Heart right ventricle (tissue), 16 donors: ENCODE results near the gene TENM4. TPM values are rescaled to one million over a fixed set of nuclear protein-coding genes. Genes with fewer than 3 reads are reported as not detected.

Experiments used
- ATAC-seq, 8 donors: fragments of 200-7000 bp; cut with Tn5 transposase; one replicate each; pipeline ENCODE4 v1.9.1; 2020; ENCODE audit warnings: mild to moderate bottlenecking in 8 of 8, moderate library complexity in 8 of 8, moderate number of reproducible peaks in 1 of 8
- DNase-seq, 2 donors: peaks; one replicate each; pipeline ENCODE4 v3.0.0-alpha.2; 2020
- H3K27ac ChIP-seq, 10 donors: fragments of 200-600 bp; sonication (generic) in 2 of 10; one replicate each; pipeline versions ENCODE4 v1.5.0 to v1.8.0; 2020 to 2022; ENCODE audit warnings: mild to moderate bottlenecking in 3 of 10
- H3K27me3 ChIP-seq, 7 donors: fragments of 200-600 bp; one replicate each; pipeline ENCODE4 v1.8.0; 2021 to 2022; ENCODE audit warnings: mild to moderate bottlenecking in 2 of 7
- H3K36me3 ChIP-seq, 9 donors: fragments of 200-600 bp; sonication (generic) in 1 of 9; one replicate each; pipeline versions ENCODE4 v1.5.0 to v1.8.0; 2020 to 2022; ENCODE audit warnings: mild to moderate bottlenecking in 2 of 9
- H3K4me1 ChIP-seq, 9 donors: fragments of 200-600 bp; sonication (generic) in 1 of 9; one replicate each; pipeline versions ENCODE4 v1.5.0 to v1.8.0; 2020 to 2022; ENCODE audit warnings: mild to moderate bottlenecking in 4 of 9
- H3K4me3 ChIP-seq, 10 donors: fragments of 200-600 bp; sonication (generic) in 2 of 10; one replicate each; pipeline versions ENCODE4 v1.5.0 to v1.8.0; 2020 to 2022; ENCODE audit warnings: mild to moderate bottlenecking in 7 of 10, moderate library complexity in 2 of 10
- H3K9me3 ChIP-seq, 11 donors: fragments of 200-600 bp in 10 of 11; sonication (generic) in 2 of 11; one replicate each; pipeline versions ENCODE4 v1.5.0 to v1.8.0; 2013 to 2022; ENCODE audit warnings: mild to moderate bottlenecking in 2 of 11, control low read depth in 1 of 11, moderate library complexity in 1 of 11
- CTCF ChIP-seq, 9 donors: fragments of 200-600 bp; sonication (generic) in 2 of 9; IDR thresholded peaks; one replicate each; pipeline versions ENCODE4 v1.5.0 to v1.8.0; 2021 to 2022; ENCODE audit warnings: antibody characterized with exemption in 9 of 9, mild to moderate bottlenecking in 5 of 9, moderate library complexity in 1 of 9
- WGBS, 2 donors: extraction: QIAGEN DNeasy Blood & Tissue Kit; methylation state at CpG; one replicate each; pipeline ENCODE4 v1.1.7; 2013; ENCODE audit warnings: inconsistent platforms in 1 of 2; 5-methylcytosine and 5-hydroxymethylcytosine counted together
- intact Hi-C, 10 donors: fragments of 100-400 bp; cut with DNase I; formaldehyde crosslinking; loops; one replicate each; pipeline versions ENCODE4 v1.11.1 to v1.14.2; 2022
- polyA plus RNA-seq, 2 donors: library from polyadenylated mRNA; stranded (reverse); fragments of 200-250 nt; gene quantifications; one replicate each; pipeline ENCODE4 v1.2.3, GENCODE V29; 2013
- total RNA-seq, 10 donors: library from RNA; stranded (reverse); fragmentation: NEBNext Ultra II Directional in 3 of 10; extraction: Animal tissue kit (Norgen Biotek cat#: 25700) in 3 of 10; gene quantifications; one replicate each; pipeline versions ENCODE4 v1.2.1 to v1.2.4, GENCODE V29; 2021 to 2023
- donor health status: Arrhythmogenic right ventricular cardiomyopathy.
- donor health status: ischemic (EF 13 %, LVEDD 7.1; RV severe dilation, severe dysfunction).
- donor health status: healthy with polysubstance abuse.
- donor health status: DM: no; HTN: yes; CAD: no.
- donor health status: DM: no; HTN: no; CAD: no.
- donor health status: ischemic (EF 25% LVEDD 6.9; RV normal size, moderate dysfunction).
- donor health status: ischemic (EF 25% LVEDD 5.7; RV mildly dilated, moderate dysfunction).
- donor health status: healthy.
- donor health status: DM: yes; HTN: yes; CAD: no.
- donor health status: Ischemic cardiomyopathy.
- donor health status: ischemic (EF 35%, LVEDD 5.7; RV mildly dilated, moderate dysfunction).
- donor health status: nonischemic (EF 11% LVEDD 7.7; RV severe dilation, severe dysfunction).
- donor health status: DM: yes; HTN: yes; CAD: no.
- donor health status: PGD.
- donor health status: ischemic (EF 29% LVEDD 5.4; RV normal size, mild dysfunction).
- donor health status: nonischemic (EF 23%, LVEDD 6.1; RV moderate dilation, normal function).

TENM4 gene
- total and polyA plus RNA-seq, 12 donors: 0.10 to 3.6 (median 0.91) TPM

DNA sequence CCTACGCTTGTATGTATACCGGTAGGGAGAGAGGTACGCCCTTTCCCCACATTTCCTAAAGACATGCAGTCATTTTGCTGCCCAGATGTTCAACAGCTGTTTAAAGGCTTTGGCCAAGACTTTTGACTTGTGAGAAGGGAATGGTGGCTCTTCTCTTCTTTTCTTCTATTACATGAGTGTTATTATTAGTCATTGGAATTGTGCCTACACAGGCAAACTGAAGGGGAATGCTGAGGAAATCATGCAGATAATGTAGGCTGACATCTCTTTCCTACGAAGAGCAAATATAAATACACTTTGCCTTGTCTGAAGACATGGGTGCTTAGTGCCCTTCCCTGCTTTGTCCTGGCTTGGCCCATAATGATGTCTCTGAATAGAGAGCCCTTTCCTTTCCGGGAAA is 671.9 kb downstream of the TENM4 start:
- 61 to 67% methylated on average over 5 of the region's 5 CpGs for WGBS, 2 donors

GRCh38 chr11:78768345-78768744 is 672.5 kb downstream of the TENM4 start:
- 55 to 59% methylated on average over 3 of the region's 3 CpGs for WGBS, 2 donors

More for the DNA sequence above, 671.9 kb downstream of the TENM4 start:
- Histone ChIP-seq H3K27me3 (no peaks in the 10 kb centered on the region), H3K4me1 (peaks cover 0 to 14% (median 3%) of the 10 kb centered on the region in 9 donors), H3K9me3 (no peaks in the 10 kb centered on the region), H3K27ac (no peak overlapping the region), H3K4me3 (no peak overlapping the region), H3K36me3 (no peaks in the 10 kb centered on the region)
- no peak for TF ChIP-seq CTCF (IDR thresholded peaks at IDR 0.05)
- intact Hi-C loops: no loop called here
- no peak for DNase-seq
- no peak for ATAC-seq

DNA sequence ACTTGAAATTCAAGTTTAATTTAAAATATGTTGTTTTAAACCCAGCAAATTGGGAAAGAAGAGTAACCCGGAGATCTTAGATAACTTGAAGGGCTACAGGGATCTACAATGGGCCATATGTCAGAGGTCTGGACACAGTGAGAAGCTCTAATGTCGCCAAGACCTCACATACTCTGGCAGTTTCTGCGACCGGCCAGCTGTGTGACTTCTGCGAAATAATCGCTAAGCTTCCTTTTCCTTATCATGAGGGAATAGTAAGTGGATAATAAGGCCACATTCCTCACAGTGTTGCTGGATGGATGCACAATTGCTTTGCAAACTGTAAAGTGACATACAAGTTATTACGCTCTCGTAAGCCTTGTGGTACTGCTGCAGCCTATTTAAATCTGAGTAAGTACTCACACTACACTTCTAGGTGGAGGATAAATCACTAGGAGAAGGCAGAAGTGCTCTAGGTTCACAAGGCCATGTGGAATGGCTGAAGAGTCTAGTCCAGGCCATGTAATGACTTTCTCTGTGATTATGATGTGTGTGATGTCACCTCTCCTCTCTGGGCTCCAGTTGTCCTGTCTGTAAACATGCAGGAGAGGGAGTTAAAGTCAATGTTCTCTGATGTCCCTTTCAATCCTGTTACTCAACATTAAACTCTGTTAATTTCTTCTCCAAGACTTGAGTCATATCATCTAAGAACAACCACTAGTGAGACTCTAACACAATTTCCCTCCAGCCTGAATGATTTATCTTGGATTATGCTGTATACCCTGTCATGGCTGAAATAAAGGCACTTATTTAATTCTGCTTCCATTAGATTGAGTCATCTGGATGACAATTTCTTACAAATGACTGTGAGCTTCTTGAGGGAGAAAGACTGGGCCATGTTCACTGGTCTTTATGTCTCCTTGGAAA is 673.5 kb downstream of the TENM4 start:
- no peak overlapping the region for H3K27ac ChIP-seq
- intact Hi-C loops: no loop called here
- no peak for TF ChIP-seq CTCF (IDR thresholded peaks at IDR 0.05)

More at GRCh38 chr11:78768345-78768744, 672.5 kb downstream of the TENM4 start:
- ATAC-seq (no peak), DNase-seq (no peak)
- no peak for TF ChIP-seq CTCF (IDR thresholded peaks at IDR 0.05)
- Histone ChIP-seq H3K9me3 (no peaks in the 10 kb centered on the region), H3K4me1 (peaks cover 0 to 14% (median 3%) of the 10 kb centered on the region in 9 donors), H3K27me3 (no peaks in the 10 kb centered on the region), H3K27ac (no peak overlapping the region), H3K36me3 (no peaks in the 10 kb centered on the region), H3K4me3 (no peak overlapping the region)
- intact Hi-C loops: no loop called here

GRCh38 chr11:78764946-78765345 is 675.9 kb downstream of the TENM4 start:
- intact Hi-C loops: no loop called here
- H3K27me3 ChIP-seq: no peaks in the 10 kb centered on the region
- H3K4me3 ChIP-seq: no peak overlapping the region
- no peak for TF ChIP-seq CTCF (IDR thresholded peaks at IDR 0.05)
- ATAC-seq (no peak), DNase-seq (no peak)
- WGBS, 2 donors: 60 to 63% methylated on average over 4 of the region's 4 CpGs
- no peak overlapping the region for H3K27ac ChIP-seq
- H3K36me3 ChIP-seq: no peaks in the 10 kb centered on the region
- no peaks in the 10 kb centered on the region for H3K9me3 ChIP-seq
- peaks cover 0 to 14% (median 3%) of the 10 kb centered on the region in 9 donors for H3K4me1 ChIP-seq

More for the DNA sequence above, 673.5 kb downstream of the TENM4 start:
- DNase-seq (no peak), ATAC-seq (peak in 6 of 8 donors; percentile 27 to 73 (median 50))
- no peaks in the 10 kb centered on the region for H3K27me3 ChIP-seq
- 59 to 64% methylated on average over 8 of the region's 8 CpGs for WGBS, 2 donors
- peaks cover 0 to 14% (median 3%) of the 10 kb centered on the region in 9 donors for H3K4me1 ChIP-seq
- no peaks in the 10 kb centered on the region for H3K36me3 ChIP-seq
- H3K4me3 ChIP-seq: no peak overlapping the region
- no peaks in the 10 kb centered on the region for H3K9me3 ChIP-seq
